HT1080 (cell line): Measurements from ENCODE around the gene WNT9B. TPM values are rescaled to one million over a fixed set of nuclear protein-coding genes. Genes with fewer than 3 reads are reported as not detected.

ENCODE experiments used
- DNase-seq: peaks from one replicate; pipeline ENCODE4 v3.0.0-alpha.2; 2015; ENCODE audit warnings: low read depth
- total RNA-seq: library from RNA; depleted of rRNA; stranded (reverse); fragments of >200 nt; shearing (Covaris generic); gene quantifications from 2 replicates; pipeline ENCODE4 v1.2.3, GENCODE V29; 2014

WNT9B gene
- total RNA-seq, 1 experiment from 2014 or later, result not detected

DNA sequence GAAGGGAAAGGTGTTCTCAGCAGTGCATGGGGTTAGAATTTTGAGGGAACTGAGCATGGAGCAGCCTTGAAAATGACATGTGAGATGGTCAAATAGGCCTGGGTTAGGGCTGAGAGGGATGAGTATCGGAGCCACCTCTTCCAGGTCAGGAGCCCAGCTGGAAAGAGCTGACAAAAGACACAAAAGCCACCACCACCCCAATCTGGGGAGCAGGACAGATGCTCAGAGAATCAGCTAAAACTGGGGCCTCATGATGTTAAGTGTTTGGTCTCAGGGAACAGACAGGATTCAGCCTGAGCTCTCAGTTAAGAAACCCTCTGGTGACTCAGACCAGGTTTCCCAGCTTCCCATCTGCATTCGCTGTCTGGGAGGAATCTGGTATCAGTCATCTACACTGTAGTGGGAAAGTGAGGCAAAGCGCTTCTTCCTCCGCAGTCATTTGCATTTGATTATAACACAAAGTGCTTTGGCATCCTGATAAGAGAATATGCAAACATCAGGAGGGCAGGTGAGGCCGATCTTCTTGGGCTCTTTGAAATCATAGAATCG is 2.6 kb downstream of the WNT9B start:
- no peak for DNase-seq

GRCh38 chr17:46854515-46854914 is 3.1 kb downstream of the WNT9B start:
- no peak for DNase-seq

- no peak for DNase-seq
Measured at GRCh38 chr17:46854948-46855347, 3.6 kb downstream of the WNT9B start.

GRCh38 chr17:46857600-46857999 is 6.2 kb downstream of the WNT9B start:
- no peak for DNase-seq

DNA sequence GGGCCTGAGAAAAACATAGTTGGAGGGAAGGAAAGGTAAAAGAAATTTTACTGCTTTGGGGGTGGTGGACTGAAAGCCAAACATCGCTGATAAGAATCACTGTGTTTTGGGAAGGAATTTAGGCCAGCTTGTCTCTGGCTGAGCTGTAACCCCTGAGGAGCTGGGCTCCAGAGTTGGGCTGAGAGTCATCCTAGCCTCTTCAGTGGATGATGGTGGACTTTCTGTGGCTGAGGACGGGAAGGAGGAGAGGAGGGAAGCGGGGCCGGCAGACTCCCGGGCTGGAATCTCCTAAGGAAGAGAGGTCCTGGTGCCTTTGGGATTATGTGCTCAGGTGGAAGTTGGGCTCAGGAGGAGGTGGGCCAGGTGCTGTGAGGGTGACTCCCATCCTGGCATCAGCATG is 8.6 kb downstream of the WNT9B start:
- no peak for DNase-seq

DNA sequence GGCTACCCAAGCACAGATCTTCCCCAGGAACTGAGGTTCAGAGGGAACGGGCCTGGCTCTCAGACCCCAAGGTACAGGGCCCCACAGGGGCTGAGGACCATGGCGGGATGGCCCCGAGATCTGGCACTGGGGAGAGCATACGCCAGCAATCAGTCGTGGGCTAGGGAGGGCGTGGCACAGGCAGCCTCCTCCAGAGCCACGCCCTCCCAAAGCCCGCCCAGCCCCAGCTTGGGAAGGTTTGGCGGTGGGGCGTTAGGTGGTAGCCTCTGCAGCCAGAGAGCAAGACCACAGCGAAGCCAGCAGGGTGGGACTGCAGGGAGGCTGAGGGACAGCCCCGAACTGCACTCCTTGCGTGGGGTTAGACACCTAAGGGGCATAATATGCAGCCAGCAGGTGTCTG is 11.6 kb downstream of the WNT9B start:
- no peak for DNase-seq

DNA sequence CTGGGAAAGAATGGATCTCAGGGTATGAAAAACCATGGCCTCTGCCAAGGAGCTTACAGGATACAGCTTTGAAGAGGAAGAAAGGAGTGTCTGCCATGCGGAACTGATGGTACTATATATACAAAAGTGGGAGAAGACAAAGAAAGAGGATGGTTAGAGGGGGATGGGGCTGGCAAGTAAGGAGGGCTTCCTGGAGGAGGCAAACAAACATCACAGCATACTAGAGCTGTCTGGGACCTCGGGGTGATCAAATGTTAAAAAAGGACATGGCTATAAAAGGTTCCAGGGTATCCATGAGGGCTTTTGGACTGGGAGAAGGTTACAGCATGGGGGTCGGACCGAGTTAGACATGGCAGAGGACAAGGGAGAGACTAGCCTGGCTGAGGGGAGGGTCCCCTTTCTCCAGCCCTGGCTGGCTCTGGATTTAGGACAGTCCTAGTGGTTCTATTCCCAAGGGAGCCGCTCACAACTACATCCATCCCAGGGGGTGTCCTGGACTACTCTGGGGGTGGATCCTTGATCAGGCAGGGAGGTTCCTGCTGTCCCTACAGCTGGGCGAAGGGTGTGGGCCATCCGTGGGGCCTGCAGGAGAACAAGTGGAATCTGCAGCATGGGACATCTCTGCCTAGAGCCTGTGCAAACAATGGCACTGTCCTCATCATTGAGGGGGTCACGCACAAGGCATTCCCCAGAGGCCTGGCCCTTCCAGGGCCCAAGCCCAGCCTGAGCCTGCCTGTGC is 12.2 kb downstream of the WNT9B start:
- no peak for DNase-seq

DNA sequence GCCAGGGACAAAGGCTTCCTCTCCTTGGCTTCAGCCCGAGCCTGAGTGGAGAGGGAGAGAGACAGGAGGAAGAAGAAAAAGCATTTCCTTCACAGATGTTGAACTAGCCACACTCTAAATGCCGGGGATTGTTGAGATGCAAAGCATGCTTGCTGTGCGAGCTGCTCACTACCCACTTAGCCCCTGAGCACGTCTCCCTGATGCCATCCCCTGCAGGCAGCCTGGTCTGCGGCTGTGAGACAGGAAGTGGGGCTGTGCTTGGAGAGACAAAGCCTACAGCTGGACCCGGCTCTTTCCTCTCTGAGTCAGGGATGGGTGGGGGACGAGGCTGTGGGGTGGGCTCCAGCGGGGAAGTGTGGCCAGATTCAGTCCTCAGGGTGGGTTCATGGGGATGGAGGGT is 13.7 kb downstream of the WNT9B start:
- peak; percentile 36 for DNase-seq

- DNase-seq, result no peak
Measured at GRCh38 chr17:46866325-46866724, 14.9 kb downstream of the WNT9B start.

GRCh38 chr17:46866747-46867146 is 15.4 kb downstream of the WNT9B start:
- DNase-seq, result no peak

DNA sequence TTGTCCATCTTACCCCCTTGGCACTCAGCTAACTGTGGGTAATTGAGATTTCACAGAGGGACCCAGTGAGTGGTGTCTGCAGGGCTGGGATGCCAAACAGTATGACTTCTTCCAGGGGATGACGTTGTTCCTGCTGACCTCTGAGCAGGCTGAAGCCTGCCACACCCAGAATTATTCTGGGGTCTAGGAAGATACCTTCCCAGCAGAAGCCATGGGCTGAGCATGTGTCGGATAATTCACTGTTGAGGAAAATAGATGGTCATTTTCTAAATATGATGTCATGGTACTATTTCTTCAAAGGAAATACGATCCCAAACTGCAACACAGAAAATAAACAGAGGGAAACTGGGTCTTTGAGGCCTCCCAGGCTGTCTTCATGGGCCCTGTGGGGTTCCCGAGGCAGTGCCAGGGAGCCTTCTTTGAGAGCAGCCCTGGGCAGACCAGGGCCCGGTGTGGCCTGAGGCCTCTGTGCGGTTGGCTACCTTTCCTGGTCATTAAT is 17.4 kb downstream of the WNT9B start:
- DNase-seq, result no peak

GRCh38 chr17:46869296-46869695 is 17.9 kb downstream of the WNT9B start:
- no peak for DNase-seq

DNA sequence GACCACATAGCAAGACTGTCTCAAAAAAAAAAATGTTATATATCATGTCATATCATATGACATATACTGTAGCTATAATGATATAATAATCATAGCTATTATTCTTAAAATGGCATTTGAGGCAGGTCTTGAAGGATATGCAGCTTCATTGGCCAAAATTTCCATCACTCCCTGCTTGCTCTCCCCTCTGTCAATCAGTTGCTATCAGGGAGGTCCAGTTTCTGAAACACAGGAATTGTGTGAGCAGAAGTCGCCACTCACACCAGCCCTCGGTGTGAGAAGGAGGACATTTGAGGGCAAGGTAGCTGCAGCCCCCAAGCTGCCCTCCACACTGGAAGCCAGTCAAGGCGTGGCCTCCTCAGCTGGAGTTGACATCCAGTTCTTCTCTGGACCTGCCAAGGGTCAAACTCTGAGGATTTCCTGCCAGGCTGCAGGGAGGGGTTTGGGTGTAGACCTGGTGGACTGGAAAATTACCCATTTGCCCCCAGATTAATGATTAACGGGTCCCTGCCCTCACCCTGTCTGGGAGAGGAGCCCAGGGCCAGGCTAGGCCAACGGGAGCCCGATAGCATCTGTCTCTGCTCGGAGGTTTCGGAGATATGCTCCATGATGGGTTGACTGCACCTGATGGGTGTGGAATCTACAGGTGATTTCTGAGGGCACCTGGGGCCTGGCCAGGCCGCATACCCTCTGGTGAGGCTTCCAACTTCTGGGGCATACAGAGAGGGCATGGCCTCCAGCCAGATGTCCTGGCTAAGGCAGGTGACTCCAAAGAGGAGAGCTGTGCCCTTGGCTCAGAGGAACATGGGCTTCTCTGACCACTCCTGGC is 18.8 kb downstream of the WNT9B start:
- DNase-seq, result no peak

- no peak for DNase-seq
Measured at GRCh38 chr17:46872421-46872820, 21.0 kb downstream of the WNT9B start.

- no peak for DNase-seq
Measured at GRCh38 chr17:46873941-46874645, 22.7 kb downstream of the WNT9B start.

DNA sequence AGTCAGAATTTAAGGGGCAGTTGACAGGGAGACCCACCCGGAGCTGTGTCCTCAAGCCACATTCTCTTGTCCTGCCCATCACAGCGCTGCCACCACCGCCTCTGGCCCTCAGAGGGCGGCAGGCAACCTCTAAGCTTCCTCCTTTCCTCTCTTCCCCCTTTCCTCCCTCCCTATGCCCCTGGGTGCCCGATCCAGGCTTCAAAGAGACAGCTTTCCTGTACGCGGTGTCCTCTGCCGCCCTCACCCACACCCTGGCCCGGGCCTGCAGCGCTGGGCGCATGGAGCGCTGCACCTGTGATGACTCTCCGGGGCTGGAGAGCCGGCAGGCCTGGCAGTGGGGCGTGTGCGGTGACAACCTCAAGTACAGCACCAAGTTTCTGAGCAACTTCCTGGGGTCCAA is 23.5 kb downstream of the WNT9B start:
- no peak for DNase-seq

- no peak for DNase-seq
Measured at GRCh38 chr17:46875849-46876352, 24.5 kb downstream of the WNT9B start.

DNA sequence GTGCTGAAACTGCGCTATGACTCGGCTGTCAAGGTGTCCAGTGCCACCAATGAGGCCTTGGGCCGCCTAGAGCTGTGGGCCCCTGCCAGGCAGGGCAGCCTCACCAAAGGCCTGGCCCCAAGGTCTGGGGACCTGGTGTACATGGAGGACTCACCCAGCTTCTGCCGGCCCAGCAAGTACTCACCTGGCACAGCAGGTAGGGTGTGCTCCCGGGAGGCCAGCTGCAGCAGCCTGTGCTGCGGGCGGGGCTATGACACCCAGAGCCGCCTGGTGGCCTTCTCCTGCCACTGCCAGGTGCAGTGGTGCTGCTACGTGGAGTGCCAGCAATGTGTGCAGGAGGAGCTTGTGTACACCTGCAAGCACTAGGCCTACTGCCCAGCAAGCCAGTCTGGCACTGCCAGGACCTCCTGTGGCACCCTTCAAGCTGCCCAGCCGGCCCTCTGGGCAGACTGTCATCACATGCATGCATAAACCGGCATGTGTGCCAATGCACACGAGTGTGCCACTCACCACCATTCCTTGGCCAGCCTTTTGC is 25.0 kb downstream of the WNT9B start:
- no peak for DNase-seq

- no peak for DNase-seq
Measured at GRCh38 chr17:46876926-46877325, 25.5 kb downstream of the WNT9B start.

- no peak for DNase-seq
Measured at GRCh38 chr17:46877466-46877865, 26.1 kb downstream of the WNT9B start.

DNA sequence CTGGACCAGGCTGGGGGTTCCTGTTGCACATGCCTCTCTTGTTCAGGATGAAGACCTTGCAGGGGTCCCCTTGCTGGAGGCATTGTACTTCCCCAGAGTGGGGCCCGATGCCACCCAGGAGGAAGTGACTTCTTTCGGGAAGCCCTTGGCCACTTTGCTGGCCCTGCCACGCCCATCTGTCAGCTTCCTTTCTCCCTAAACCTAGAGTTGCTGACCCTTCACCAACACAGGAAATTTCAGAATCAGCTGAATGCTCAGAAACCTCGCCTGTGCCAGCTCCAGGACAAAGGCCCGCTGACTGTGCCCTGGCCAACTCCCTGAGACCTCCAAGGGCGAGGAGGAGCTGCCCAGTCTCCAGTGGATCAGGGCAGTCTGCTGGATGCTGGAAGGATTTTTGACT is 26.7 kb downstream of the WNT9B start:
- no peak for DNase-seq
